ENCODE results near the gene SMARCE1.

SMARCE1 gene

DNA sequence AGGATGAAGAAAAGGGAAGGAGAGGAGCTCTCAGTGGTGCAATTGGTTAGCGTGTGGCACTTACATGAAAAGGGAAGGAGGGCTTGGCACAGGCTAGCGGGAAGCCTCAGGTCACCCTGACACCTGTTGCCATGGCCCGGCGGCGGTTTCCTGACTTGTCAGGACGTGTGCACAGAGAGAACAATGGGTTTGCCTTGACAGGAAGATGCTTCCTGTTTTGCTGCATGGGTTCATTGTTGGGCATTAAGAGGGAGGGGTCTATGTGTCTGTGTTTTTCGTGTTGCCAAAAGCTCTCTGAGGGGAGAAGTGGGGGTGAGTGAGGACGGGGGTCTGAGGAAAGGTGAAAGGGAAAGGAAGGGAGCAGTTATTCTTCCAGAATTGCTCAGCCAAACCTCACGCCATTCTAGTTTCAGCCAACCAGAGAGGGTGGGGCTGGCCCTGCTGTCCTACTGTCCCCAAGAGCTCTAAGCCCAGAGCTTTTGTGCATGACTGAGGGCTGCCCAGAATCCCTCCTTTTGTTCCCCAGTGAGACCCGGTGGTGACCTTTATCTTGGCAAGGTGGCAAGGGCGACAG is 65.2 kb downstream of the SMARCE1 start:
- no peak for DNase-seq (ENCODE audit: low read depth, low spot score)

GRCh38 chr17:40580140-40580539 is 67.5 kb downstream of the SMARCE1 start:
- DNase-seq (ENCODE audit: low read depth, low spot score), result no peak

DNA sequence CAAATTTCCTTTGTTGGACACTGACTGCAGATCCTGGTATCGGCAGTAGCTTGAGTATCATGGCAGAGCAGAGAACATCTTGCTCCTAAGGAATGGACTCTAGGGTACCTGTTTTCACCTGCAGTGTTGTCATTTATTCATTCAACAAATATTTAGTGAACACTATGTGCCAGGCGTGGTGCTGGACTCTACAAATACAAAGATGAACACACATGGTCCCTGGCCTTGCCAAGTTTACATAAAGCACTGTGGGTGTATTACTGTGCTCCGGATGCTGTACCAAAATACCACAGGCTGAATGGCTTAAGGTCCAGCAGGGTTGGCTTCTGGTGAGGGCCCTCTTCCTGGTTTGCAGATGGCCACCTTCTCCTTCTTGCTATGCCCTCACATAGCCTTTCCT is 68.1 kb downstream of the SMARCE1 start:
- DNase-seq (ENCODE audit: low read depth, low spot score), result no peak

- no peak for DNase-seq (ENCODE audit: low read depth, low spot score)
These were observed 70.0 kb downstream of the SMARCE1 start for GRCh38 chr17:40577611-40578065.

DNA sequence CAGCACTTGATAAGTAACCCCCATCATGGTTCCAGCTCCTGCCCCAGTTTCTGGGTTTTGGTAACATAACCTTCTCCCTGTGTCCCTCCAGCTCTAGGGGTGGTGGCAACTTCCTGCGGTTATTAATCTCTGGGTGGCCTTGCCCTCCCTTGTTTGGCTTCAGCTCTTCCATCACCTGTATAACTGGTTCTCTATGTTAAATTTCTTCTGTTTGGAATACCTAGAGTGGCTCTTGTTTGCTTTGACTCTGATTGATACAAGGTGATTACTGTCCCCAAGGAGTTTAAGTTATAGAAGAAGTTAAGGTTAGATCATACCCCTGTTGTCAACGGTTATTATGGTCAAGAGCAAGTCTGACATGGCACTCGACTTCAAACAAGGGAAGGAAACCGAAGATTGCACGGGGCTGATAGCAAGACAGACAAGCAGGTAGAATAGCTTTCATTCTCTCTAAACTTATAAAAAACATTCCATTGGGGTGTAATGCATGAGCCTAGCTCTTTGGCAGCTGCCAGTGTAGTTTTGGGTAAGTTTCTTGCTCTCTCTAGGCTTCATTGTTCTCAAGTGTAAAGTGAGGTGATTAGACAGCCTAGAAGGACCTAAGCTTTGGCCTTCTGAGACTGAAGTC is 71.4 kb downstream of the SMARCE1 start:
- no peak for DNase-seq (ENCODE audit: low read depth, low spot score)
